HG02763 (cell line): ENCODE results near the gene USP17L24.
"Not testable (repeated sequence)": the region's sequence is repeated elsewhere in the genome, so short reads cannot be mapped to it uniquely, and the experiment has no call there.

Experiments used
- ATAC-seq: cut with Tn5 transposase; IDR thresholded peaks from one replicate; pipeline ENCODE4 v1.9.1; 2021; ENCODE audit warnings: mild to moderate bottlenecking, moderate library complexity; ENCODE audit not compliant: unreplicated experiment

The USP17L24 gene

GRCh38 chr4:9324865-9325264, at the start of gene USP17L24:
TSS of gene USP17L24 (plus strand) at chr4:9325165. CDS start at chr4:9325165, 0 bp downstream.
- ATAC-seq, result not testable (repeated sequence)

- not testable (repeated sequence) for ATAC-seq
These were observed 774 bp upstream of the USP17L24 start for GRCh38 chr4:9324191-9324590.

- ATAC-seq, result not testable (repeated sequence)
These were observed 4.6 kb downstream of the USP17L24 start, which contains the start of gene USP17L25 for GRCh38 chr4:9329611-9330010. TSS of gene USP17L25 (plus strand) at chr4:9329911. CDS start at chr4:9329911, 0 bp downstream.

- ATAC-seq, result not testable (repeated sequence)
These were observed 9.4 kb downstream of the USP17L24 start, which contains the start of gene USP17L26 for GRCh38 chr4:9334358-9334757. TSS of gene USP17L26 (plus strand) at chr4:9334658. CDS start at chr4:9334658, 0 bp downstream.

GRCh38 chr4:9339103-9339502, 14.1 kb downstream of the USP17L24 start, which contains the start of gene USP17L5:
TSS of gene USP17L5 (plus strand) at chr4:9339403. CDS start at chr4:9339403, 0 bp downstream.
- not testable (repeated sequence) for ATAC-seq

- not testable (repeated sequence) for ATAC-seq
These were observed 18.9 kb downstream of the USP17L24 start, which contains the start of gene USP17L27 for GRCh38 chr4:9343848-9344247. TSS of gene USP17L27 (plus strand) at chr4:9344148. CDS start at chr4:9344148, 0 bp downstream.

- not testable (repeated sequence) for ATAC-seq
These were observed 23.6 kb downstream of the USP17L24 start, which contains the start of gene USP17L28 for GRCh38 chr4:9348593-9348992. TSS of gene USP17L28 (plus strand) at chr4:9348893. CDS start at chr4:9348893, 0 bp downstream.

GRCh38 chr4:9350866-9351265, 25.9 kb downstream of the USP17L24 start:
- ATAC-seq, result not testable (repeated sequence)

GRCh38 chr4:9353338-9353737, 28.4 kb downstream of the USP17L24 start, which contains the start of gene USP17L29:
TSS of gene USP17L29 (plus strand) at chr4:9353638. CDS start at chr4:9353638, 0 bp downstream.
- ATAC-seq, result not testable (repeated sequence)

GRCh38 chr4:9362829-9363228, 37.9 kb downstream of the USP17L24 start, which contains the start of gene USP17L30:
TSS of gene USP17L30 (plus strand) at chr4:9363129. CDS start at chr4:9363129, 0 bp downstream.
- not testable (repeated sequence) for ATAC-seq
